Mesodermal cell (in vitro differentiated cells): ENCODE measurements around the gene SYNE1.

ENCODE experiments used
- H3K27ac ChIP-seq: 2 replicates; pipeline ENCODE4 v1.7.0; 2013; ENCODE audit warnings: mild to moderate bottlenecking, low read depth, low read length, moderate library complexity; ENCODE audit not compliant: severe bottlenecking
- H3K36me3 ChIP-seq: 2 replicates; pipeline ENCODE4 v1.7.1; 2013; ENCODE audit warnings: mild to moderate bottlenecking, low read length, moderate library complexity; ENCODE audit not compliant: control insufficient read depth, insufficient read depth
- H3K4me1 ChIP-seq: one replicate; pipeline ENCODE4 v1.7.1; 2013; ENCODE audit warnings: mild to moderate bottlenecking, low read length; ENCODE audit not compliant: insufficient read depth, control insufficient read depth, poor library complexity, severe bottlenecking
- H3K4me3 ChIP-seq: 2 replicates; pipeline ENCODE4 v1.7.0; 2013; ENCODE audit warnings: low read length, control low read depth, mild to moderate bottlenecking; ENCODE audit not compliant: insufficient read depth, poor library complexity, severe bottlenecking; ENCODE audit errors: extremely low read depth
- H3K9me3 ChIP-seq: 2 replicates; pipeline ENCODE4 v1.7.1; 2013; ENCODE audit warnings: mild to moderate bottlenecking, low read length, moderate library complexity; ENCODE audit not compliant: control insufficient read depth
- WGBS, 2 experiments: methylation state at CpG; one replicate each; pipeline ENCODE4 v1.1.5; 2013; ENCODE audit warnings: missing lambda C conversion rate in 2 of 2; ENCODE audit not compliant: insufficient coverage in 2 of 2; 5-methylcytosine and 5-hydroxymethylcytosine counted together

SYNE1 gene

GRCh38 chr6:152265651-152266050, 371.5 kb downstream of the SYNE1 start:
- Histone ChIP-seq H3K27ac (no peak overlapping the region), H3K9me3 (no peaks in the 10 kb centered on the region), H3K36me3 (peaks cover 33% of the 10 kb centered on the region), H3K4me1 (peaks cover 13% of the 10 kb centered on the region), H3K4me3 (no peak overlapping the region)
- 100% methylated on average over 1 of the region's 2 CpGs; no CpG with 5 or more reads in 1 of the 2 experiments for WGBS, 2 experiments

GRCh38 chr6:152263582-152263981, 373.6 kb downstream of the SYNE1 start:
- WGBS, 2 experiments, result no CpG with 5 or more reads among the region's 1 CpG
- no peak overlapping the region for H3K27ac ChIP-seq
- H3K36me3 ChIP-seq, result peaks cover 50% of the 10 kb centered on the region
- no peak overlapping the region for H3K4me3 ChIP-seq
- no peaks in the 10 kb centered on the region for H3K9me3 ChIP-seq
- H3K4me1 ChIP-seq, result peaks cover 1% of the 10 kb centered on the region

- 93 to 96% methylated on average over 2 to 3 of the region's 4 CpGs for WGBS, 2 experiments
- H3K27ac ChIP-seq, result no peak overlapping the region
- no peak overlapping the region for H3K4me3 ChIP-seq
- H3K9me3 ChIP-seq, result no peaks in the 10 kb centered on the region
- H3K4me1 ChIP-seq, result no peaks in the 10 kb centered on the region
- H3K36me3 ChIP-seq, result peaks cover 57% of the 10 kb centered on the region
Observed at GRCh38 chr6:152261179-152261578, 376.0 kb downstream of the SYNE1 start.

DNA sequence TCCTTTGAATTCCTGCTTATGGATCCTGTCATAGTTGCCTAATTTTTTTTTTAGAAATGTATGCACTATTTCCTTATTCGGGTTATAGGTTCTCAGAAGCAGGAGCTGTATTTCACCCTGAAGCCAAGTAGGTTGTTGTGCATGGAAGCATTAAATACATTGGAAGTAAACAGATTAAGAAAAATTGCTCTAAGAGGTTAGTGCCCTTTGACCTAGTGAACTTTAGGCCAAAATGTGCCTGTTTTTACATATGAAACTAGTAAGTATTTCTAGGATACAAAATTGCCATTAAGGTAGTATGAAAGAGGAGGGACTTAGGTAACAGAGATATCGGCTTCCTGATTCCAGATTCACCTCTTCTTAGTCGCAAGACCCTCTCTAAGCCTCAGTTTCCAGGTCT, 377.9 kb downstream of the SYNE1 start:
- 94 to 100% methylated on average over 2 of the region's 3 CpGs for WGBS, 2 experiments
- H3K36me3 ChIP-seq, result peaks cover 68% of the 10 kb centered on the region
- no peaks in the 10 kb centered on the region for H3K9me3 ChIP-seq
- no peaks in the 10 kb centered on the region for H3K4me1 ChIP-seq
- H3K4me3 ChIP-seq, result no peak overlapping the region
- H3K27ac ChIP-seq, result no peak overlapping the region

- no peak overlapping the region for H3K4me3 ChIP-seq
- no peak overlapping the region for H3K27ac ChIP-seq
- H3K4me1 ChIP-seq, result no peaks in the 10 kb centered on the region
- peaks cover 58% of the 10 kb centered on the region for H3K36me3 ChIP-seq
- H3K9me3 ChIP-seq, result no peaks in the 10 kb centered on the region
Observed at GRCh38 chr6:152257581-152257980, 379.6 kb downstream of the SYNE1 start.

DNA sequence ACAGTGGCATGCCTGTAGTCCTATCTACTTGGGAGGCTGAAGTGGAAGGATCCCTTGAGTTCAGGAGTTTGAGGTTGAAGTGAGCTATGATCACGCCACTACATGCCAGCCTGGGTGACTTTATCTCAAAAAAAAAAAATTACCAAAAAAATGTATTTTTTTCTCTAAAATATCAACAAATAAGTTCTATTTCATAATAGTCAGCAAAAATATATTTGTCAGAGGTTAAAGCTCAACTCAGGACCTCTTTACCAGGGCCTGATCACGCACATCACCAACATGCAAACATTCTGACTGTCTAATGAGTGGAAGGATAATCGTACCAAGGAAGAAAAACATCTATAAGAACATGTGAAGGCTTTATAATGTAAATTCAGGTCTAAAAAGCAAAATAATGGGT, 387.0 kb downstream of the SYNE1 start:
- Histone ChIP-seq H3K27ac (no peak overlapping the region), H3K36me3 (peaks cover 23% of the 10 kb centered on the region), H3K4me1 (peaks cover 6% of the 10 kb centered on the region), H3K4me3 (no peak overlapping the region), H3K9me3 (no peaks in the 10 kb centered on the region)
- WGBS, 2 experiments, result no CpG with 5 or more reads among the region's 3 CpGs

DNA sequence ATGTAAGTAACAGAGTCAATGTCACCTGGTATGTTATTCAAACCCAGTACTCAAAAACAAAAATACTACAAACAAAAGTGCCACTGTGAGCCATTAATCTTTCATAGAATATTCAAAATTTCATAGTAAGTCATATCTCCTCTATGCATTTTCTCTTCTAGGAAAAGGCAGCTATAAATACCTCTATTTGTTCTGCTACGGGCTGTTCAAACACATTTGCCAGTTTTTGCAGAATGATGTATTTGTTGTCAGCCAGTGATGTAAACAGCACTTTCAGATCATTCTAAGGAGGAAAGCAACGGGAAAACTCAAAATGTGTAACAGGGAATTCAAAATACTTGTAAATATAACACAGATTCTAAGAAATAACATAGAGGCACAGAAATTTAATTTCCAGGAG, 388.2 kb downstream of the SYNE1 start:
- Histone ChIP-seq H3K4me1 (peaks cover 6% of the 10 kb centered on the region), H3K27ac (no peak overlapping the region), H3K4me3 (no peak overlapping the region), H3K36me3 (peaks cover 13% of the 10 kb centered on the region), H3K9me3 (no peaks in the 10 kb centered on the region)
- no CpG with 5 or more reads among the region's 2 CpGs for WGBS, 2 experiments

GRCh38 chr6:152246554-152247337, 390.4 kb downstream of the SYNE1 start:
- Histone ChIP-seq H3K27ac (no peak overlapping the region), H3K9me3 (no peaks in the 10 kb centered on the region), H3K4me1 (peaks cover 6% of the 10 kb centered on the region), H3K36me3 (peaks cover 16% of the 10 kb centered on the region), H3K4me3 (no peak overlapping the region)
- WGBS, 2 experiments, result 100% methylated on average over 1 of the region's 4 CpGs; no CpG with 5 or more reads in 1 of the 2 experiments

DNA sequence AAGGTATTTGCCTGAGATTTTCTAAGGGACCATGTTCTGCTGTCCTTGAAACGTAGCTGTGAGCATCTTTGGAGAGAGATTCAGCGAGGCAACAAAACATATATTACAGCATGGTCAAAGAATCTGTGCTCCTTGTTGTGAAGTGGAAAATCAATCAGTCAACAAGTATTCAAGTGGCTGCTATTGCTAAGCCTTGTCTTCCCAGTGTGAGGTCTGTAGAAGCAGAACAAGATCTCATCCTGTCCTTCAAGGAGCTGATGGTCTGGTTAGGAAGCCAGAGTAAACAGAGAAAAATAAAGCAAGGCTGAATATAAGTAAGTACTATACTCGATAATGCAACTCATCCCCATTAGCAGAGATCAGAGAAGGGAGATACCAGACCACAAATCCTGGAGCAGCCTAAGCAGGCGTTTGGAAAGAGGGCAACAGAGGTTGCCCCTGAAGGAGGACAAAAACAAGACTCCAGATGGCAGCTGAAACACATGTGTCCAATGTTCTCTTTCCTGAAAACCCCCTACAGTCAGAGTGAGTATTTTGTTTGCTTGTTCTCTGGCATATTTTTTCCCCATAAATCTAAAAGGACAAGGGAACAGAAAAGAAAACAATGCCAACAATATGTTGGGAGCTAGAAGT, 392.0 kb downstream of the SYNE1 start:
- 86 to 92% methylated on average over 1 to 4 of the region's 4 CpGs for WGBS, 2 experiments
- Histone ChIP-seq H3K9me3 (no peaks in the 10 kb centered on the region), H3K4me3 (no peak overlapping the region), H3K27ac (peak overlapping the region; percentile 16), H3K36me3 (peaks cover 31% of the 10 kb centered on the region), H3K4me1 (peaks cover 6% of the 10 kb centered on the region)

DNA sequence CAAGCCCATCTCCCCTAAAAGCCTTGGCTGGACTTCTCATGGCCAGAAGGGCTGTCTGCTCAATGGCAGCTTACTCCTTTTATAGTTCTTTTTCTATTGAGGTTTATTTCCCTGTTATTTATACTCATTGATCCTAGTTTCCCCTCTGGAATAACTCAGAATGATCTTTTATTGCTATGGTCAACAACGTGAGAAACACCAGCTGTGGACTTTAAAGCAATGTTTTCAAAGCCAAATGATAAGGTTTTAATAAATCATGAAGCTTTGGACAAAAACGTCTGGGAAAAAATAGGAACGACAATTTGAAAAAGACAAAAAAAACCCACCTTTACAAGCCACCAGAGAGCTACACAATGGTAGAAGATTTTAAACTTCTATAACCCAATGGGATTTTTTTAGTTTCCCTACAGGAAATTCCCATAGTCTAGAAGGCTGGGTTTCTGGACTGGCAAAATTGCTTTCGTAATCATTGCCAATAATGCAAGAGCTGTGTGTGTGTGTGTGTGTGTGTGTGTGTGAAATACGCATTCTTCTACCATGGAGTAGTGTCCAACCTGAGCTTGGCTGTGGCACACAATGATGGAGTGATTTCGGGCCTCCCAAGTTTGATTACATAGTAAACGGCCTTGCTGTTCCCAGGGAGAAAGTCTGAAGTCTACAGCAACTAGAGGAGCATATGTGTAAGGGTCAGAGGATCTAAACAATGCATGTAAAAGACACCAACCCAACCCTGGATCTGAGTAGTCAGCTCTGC, 396.0 kb downstream of the SYNE1 start:
- H3K4me3 ChIP-seq, result no peak overlapping the region
- 96 to 100% methylated on average over 2 to 3 of the region's 7 CpGs for WGBS, 2 experiments
- H3K9me3 ChIP-seq, result no peaks in the 10 kb centered on the region
- H3K27ac ChIP-seq, result no peak overlapping the region
- H3K4me1 ChIP-seq, result no peaks in the 10 kb centered on the region
- peaks cover 39% of the 10 kb centered on the region for H3K36me3 ChIP-seq
